GM18517 (cell line): Measurements from ENCODE around the gene ZBTB7C.

Experiments
- ATAC-seq: cut with Tn5 transposase; IDR thresholded peaks from one replicate; pipeline ENCODE4 v1.9.1; 2021; ENCODE audit warnings: mild to moderate bottlenecking, moderate library complexity; ENCODE audit not compliant: unreplicated experiment

Gene ZBTB7C

DNA sequence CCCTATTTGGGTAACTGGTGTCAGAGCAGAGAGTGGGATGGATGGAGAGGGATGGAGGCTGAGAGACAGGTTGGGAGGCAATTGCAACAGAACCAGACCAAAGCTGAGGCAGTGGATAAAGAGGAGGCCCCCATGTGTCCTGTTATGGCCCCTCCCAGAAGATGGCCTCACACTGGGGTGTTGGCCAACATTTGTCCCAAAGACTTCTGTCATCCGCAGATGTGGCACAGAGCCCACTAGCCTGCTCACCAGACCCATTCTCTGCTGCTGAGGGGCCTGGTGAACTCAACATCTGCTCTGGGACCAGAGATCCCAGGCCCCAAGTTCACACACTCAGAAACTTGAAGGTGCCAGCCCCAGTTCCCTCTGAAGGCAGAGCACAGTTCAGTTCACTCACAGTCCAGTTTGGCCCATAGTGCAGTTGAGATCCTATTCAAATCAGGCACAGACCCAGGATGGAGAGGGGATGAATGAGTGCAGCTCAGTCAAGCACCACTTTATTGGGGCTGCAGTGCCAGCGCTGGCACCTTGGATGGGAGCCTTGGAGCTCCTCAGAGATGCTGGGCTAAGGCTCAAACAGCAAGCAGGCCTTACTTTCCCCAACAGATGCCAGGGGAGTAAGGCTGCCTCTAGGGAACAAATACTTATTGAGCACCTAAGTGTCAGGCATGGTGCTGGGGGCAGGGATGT is 189.2 kb downstream of the ZBTB7C start:
- ATAC-seq, result no peak

GRCh38 chr18:48219037-48219809 is 190.0 kb downstream of the ZBTB7C start:
- no peak for ATAC-seq

DNA sequence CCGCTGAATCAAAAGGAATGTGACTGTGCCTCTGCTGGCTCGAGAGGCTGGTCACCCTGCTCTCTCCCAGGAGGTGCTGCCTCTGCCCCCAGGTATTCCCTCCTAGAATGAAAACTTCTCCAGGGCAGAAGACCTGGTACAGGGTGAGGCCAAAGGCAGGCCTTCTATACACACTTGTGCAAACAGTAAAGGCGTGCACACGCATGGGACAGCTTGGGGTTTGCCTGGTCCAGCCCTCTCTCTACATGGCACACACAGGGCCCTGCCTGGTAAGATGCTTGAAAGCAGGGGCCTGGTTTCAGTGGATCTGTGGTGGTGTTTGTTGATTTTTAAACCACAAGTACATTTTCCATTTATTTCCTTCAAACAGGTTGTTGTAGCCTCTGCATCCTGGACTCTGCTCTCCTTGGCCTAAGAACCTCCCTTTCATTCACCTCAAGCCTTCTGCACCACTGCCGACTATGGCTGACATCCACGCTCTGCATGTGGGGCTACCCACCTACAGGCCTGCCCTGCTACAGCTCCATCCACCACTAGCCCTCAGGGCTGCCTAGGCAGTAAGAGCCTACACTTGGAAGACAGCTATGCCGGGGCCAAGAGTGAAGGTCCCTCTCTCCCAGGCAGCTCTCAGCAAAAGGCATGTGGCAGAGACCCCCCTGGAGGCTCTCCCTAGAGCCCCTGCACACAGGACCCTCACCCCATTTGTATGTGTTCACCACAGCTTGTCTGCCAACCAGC is 190.7 kb downstream of the ZBTB7C start:
- ATAC-seq, result no peak

GRCh38 chr18:48217258-48218250 is 191.6 kb downstream of the ZBTB7C start:
- ATAC-seq, result no peak

- no peak for ATAC-seq
Observed at GRCh38 chr18:48216639-48217257, 192.4 kb downstream of the ZBTB7C start.

DNA sequence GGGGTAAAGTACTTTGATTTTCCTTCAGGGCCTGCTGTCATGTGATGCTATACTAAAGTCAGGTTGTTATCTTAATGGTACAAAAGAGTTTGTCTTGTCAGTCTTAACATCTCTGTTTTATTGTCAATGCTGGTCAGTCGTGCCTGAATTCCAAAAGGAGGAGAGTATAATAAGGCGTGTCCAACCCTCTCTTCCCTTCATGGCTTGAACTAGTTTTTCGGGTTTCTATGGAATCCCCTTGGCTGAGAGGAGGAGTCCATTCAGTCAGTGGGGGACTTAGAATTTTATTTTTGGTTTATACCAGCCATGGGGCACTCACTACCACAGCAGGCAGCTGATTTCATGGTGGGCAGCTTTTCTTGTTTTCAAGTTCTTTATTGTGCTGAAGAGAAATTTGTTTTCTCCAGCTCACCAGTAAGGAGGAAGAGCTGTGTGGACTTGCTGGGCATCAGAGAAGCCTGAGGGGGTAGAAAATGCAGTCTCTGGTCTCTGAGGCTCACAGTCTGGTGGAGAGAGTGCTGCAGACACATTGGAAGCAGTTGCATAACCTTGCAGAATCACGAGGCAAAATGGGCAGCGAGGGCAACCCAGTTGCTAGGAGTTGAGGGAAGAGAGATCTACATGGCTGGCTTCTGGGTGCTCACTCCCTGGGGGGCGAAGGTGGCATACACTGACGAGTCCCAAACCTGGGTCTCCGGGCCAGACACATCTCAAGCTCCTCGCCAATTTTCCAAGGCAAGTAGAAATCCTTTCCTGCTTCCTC is 193.1 kb downstream of the ZBTB7C start:
- ATAC-seq, result no peak

DNA sequence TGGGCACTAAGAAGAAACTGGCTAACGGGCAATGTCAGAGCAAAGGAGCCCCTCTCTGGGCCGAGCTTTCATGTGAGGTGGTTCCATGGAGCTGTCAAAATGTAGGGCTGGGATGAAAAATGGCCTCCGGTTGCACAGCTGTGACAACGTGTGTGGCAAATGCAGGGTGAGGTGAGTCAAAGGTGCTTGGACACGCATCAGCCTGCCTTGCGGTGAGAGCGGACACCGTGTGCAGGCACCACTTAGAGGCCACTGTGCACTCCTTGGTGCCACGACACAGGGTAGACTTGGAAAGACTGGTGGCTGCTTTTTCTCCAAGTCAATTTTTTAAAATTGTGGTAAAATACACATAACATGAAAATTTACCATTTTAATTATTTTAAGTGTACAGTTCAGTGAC is 195.4 kb downstream of the ZBTB7C start:
- no peak for ATAC-seq

DNA sequence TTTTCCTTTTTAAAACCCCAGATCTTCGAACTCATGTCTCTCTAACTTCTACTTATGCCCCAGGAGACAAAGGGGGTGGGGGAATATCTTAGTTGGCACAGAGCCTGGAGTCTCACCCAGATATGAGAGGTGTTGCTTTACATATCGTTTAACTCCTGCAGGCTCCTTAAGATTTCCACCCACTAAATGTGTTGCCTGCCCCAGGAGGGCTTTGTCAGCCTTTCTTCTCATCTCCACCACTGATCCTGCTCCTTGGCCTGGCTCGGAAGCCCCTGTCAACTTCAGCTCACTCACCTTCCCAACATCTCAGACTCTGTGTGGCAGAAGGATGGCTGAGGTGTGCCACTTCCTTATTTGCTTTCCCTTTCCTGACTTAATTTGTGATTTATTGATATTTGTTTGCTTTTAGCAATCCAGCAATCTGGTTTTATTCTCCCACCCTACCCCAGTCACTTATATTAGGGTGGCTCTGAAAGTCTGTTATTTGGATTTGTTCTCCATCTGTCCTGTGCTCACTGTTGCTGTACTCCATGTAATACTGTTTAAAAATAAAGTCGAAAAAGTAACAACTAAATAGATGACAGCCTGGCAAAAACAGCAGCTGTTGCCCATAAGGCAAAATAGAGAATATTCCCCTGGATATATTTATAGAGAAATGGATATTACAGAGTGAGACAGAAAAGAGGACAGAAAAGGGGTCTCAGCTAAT is 200.6 kb downstream of the ZBTB7C start:
- ATAC-seq, result no peak

GRCh38 chr18:48207733-48208132 is 201.4 kb downstream of the ZBTB7C start:
- no peak for ATAC-seq

- no peak for ATAC-seq
Observed at GRCh38 chr18:48206887-48207286, 202.3 kb downstream of the ZBTB7C start.

- ATAC-seq, result no peak
Observed at GRCh38 chr18:48203961-48204666, 205.1 kb downstream of the ZBTB7C start.

DNA sequence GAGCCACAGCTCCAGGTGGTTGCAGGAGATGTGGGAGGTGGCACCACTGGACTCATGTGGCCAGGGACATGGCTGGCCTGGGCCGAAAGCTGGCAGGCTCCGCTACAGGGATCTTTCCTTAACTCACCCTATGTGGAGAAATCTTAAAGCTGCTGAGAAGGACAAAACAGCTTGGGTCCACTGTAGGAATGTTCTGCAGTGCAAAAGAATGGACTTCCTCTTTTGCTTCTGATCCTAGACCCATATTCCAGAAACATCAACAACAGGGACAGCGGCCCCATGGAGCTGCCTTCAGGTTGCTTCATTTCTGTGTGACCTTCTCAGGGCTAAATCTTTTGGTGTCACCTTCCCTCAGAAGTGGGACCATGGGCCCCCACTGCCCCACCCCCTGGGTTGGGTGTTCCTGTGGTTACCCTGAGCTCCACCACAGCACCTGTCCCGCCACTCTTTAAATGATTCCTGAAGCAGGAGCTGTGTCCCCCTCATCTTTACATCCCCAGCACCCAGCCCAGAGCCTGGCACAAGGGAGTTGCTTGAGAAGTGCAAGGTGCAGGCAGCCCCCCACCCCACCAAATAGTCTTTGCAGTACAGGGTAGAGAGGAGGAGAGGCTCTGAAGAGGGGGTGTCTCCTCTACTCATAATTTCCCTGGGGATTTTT is 205.8 kb downstream of the ZBTB7C start:
- ATAC-seq, result no peak

DNA sequence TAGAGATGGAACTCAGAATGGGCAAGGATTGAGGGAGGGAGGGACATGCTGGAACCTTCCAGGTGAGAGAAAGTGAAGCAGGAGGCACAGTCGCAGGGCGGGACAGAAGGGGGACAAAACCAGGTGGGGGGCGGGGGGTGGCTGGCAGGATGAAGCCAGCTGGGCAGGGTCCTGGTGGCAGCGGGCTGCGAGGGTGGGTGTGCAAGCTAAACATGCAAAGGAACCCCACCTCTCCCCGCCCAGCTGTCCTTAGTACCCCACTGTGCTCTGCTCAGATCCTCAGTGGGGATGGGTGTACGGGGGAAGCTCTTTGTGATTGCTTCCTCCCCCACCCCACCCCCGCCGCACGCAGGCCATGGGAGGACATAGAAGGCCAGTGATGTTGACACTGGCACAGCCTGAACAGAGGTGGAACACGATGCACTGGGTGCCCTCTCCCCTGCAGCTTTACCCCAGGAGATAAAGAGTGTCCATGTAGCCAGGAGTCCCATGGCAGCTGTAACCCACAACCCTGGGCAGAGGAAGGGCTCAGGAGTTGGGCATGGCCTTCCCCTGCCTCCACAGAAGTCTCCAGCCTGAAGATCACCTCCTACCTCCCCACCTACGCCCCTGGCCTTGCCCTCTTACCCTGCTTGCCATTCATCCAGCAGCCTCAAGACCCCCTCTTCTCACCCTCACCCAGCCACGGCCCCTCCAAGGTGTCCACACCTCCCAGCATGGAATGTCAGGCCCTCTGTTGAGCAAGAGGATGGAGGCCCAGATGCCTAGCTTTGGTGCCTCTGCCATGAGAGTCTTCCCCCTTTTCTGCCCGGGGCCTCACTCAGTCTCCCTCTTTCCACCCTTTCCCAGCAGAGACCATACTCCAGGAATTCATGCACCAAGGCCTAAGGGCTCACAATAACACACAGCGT is 206.6 kb downstream of the ZBTB7C start:
- no peak for ATAC-seq

DNA sequence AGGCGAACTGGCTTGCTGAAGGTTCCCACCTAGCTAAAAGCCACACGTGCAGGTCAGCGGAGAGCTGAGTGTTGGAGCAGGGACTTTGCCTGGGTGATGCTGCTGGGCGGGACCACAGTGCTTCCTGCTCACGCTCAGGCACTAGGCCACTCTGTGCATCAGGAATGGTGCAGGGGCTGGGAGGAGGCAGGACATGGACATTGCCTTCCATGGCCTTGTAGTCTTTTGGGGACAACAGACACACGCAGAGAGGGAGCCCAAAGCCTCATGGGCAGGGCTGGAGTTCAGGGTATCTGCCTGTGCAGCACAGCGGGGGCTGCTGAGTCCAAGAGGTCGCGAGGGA is 207.2 kb downstream of the ZBTB7C start:
- ATAC-seq, result no peak

GRCh38 chr18:48201337-48202005 is 207.7 kb downstream of the ZBTB7C start:
- no peak for ATAC-seq

DNA sequence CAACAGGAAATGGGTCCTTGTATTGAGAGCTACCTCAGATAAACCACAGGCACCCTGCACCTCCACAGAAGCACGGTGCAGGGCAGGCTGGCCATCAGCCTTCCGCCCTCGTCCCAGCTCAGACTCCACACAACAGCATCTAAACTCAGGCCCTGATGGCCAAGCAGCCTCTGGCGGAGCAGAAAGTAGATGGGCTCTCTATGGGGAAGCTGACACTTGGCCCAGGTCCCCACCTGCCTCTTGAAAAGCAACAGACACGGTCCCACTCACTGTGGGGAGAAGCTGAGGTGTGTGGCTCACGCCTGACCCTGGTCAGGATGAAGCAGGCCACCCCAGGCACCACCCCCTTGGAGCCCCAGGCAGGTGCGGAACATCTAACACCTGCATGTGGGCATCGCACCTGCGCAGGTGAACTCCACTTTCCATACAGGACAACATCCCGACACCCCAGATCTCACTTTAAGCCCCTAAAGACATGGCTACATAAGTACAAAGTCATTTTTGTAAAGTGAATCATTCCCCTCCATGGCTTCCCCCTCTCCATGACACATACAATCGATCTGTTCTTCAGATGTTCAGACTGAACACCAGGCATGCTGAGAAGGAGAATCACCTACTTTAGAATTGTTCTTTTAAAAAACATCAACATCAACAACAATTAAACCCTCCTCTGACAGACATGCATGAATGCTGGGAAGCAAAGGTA is 208.4 kb downstream of the ZBTB7C start:
- ATAC-seq, result no peak
